Measurements from ENCODE around the gene MRPL39.

GRCh38 chr21:25557180-25557579 is 50.1 kb downstream of the MRPL39 start:
- TF ChIP-seq, protein P1, sequence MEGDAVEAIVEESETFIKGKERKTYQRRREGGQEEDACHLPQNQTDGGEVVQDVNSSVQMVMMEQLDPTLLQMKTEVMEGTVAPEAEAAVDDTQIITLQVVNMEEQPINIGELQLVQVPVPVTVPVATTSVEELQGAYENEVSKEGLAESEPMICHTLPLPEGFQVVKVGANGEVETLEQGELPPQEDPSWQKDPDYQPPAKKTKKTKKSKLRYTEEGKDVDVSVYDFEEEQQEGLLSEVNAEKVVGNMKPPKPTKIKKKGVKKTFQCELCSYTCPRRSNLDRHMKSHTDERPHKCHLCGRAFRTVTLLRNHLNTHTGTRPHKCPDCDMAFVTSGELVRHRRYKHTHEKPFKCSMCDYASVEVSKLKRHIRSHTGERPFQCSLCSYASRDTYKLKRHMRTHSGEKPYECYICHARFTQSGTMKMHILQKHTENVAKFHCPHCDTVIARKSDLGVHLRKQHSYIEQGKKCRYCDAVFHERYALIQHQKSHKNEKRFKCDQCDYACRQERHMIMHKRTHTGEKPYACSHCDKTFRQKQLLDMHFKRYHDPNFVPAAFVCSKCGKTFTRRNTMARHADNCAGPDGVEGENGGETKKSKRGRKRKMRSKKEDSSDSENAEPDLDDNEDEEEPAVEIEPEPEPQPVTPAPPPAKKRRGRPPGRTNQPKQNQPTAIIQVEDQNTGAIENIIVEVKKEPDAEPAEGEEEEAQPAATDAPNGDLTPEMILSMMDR (IDR thresholded peaks at IDR 0.05): no peak
- no peak for TF ChIP-seq POLR2A (IDR thresholded peaks at IDR 0.05)
